Activated CD8-positive, alpha-beta T cell treated with anti-CD3 and anti-CD28 coated beads for 36 hours (primary cell): ENCODE data around the gene MAPKAP1. TPM values are rescaled to one million over a fixed set of nuclear protein-coding genes. Genes with fewer than 3 reads are reported as not detected.
"Not testable (repeated sequence)": the region's sequence is repeated elsewhere in the genome, so short reads cannot be mapped to it uniquely, and the experiment has no call there.

ENCODE experiments used
- ATAC-seq: fragments of 200-7000 bp; cut with Tn5 transposase; one replicate; pipeline ENCODE4 v1.10.0; 2021; ENCODE audit warnings: mild to moderate bottlenecking, moderate library complexity
- CTCF ChIA-PET: fragments of 350-600 bp; sonication (Branson Sonifier 250); formaldehyde crosslinking; loops from one replicate; lab custom pipeline; 2021; ENCODE audit warnings: antibody characterized with exemption; lab: Charles Lee
- POLR2A ChIA-PET: fragments of 350-600 bp; sonication (Branson Sonifier 250); formaldehyde crosslinking; loops from one replicate; lab custom pipeline; 2021; ENCODE audit warnings: antibody characterized with exemption; lab: Charles Lee
- DNase-seq: peaks from one replicate; pipeline ENCODE4 v3.0.0-alpha.2; 2020
- H3K27ac Mint-ChIP-seq: one replicate; pipeline ENCODE4 v1.8.0; 2021; ENCODE audit warnings: mild to moderate bottlenecking, mixed read lengths
- H3K27me3 Mint-ChIP-seq: one replicate; pipeline ENCODE4 v1.8.0; 2021; ENCODE audit warnings: mixed read lengths
- H3K36me3 Mint-ChIP-seq: one replicate; pipeline ENCODE4 v1.8.0; 2021; ENCODE audit warnings: low read depth, mixed read lengths
- H3K4me1 Mint-ChIP-seq: one replicate; pipeline ENCODE4 v1.8.0; 2021; ENCODE audit warnings: low read depth, mixed read lengths
- H3K4me3 Mint-ChIP-seq: one replicate; pipeline ENCODE4 v1.8.0; 2021; ENCODE audit warnings: mild to moderate bottlenecking, moderate library complexity, mixed read lengths
- H3K9me3 Mint-ChIP-seq: one replicate; pipeline ENCODE4 v1.8.0; 2021; ENCODE audit warnings: mixed read lengths
- CTCF ChIP-seq: fragments of 200-600 bp; IDR thresholded peaks from one replicate; pipeline ENCODE4 v1.8.0; 2022; ENCODE audit warnings: antibody characterized with exemption, mild to moderate bottlenecking
- intact Hi-C: fragments of 100-400 bp; cut with micrococcal nuclease; formaldehyde crosslinking; loops from one replicate; pipeline ENCODE4 v1.10.0; 2022
- total RNA-seq, 2 experiments: library from RNA; stranded (reverse); gene quantifications; one replicate each; pipeline ENCODE4 v1.2.3, GENCODE V29; 2021

Gene MAPKAP1
- total RNA-seq, 2 experiments from 2014 or later = 58.8 to 62.4 TPM

- Mint-ChIP-seq H3K27me3 (no peaks in the 10 kb centered on the region), H3K4me3 (no peak overlapping the region), H3K4me1 (peaks cover 45% of the 10 kb centered on the region), H3K9me3 (no peaks in the 10 kb centered on the region), H3K36me3 (peaks cover 10% of the 10 kb centered on the region), H3K27ac (no peak overlapping the region)
- intact Hi-C loops = no loop called here
- DNase-seq (no peak), ATAC-seq (no peak)
- ChIA-PET POLR2A (no interaction called here), CTCF (no interaction called here)
- TF ChIP-seq CTCF = no peak
These were observed 10.8 kb downstream of the MAPKAP1 start for GRCh38 chr9:125696106-125696647.

GRCh38 chr9:125695548-125695947, 11.5 kb downstream of the MAPKAP1 start:
- peaks cover 44% of the 10 kb centered on the region for H3K4me1 Mint-ChIP-seq
- DNase-seq, H3K4me3 Mint-ChIP-seq, H3K27me3 Mint-ChIP-seq, H3K27ac Mint-ChIP-seq, intact Hi-C loops, ATAC-seq, H3K9me3 Mint-ChIP-seq, POLR2A ChIA-PET: not testable (repeated sequence)
- CTCF ChIA-PET = interaction anchor here (1.2 kb wide), 1 partner anchor 11 kb away, joined by 3 read pairs; the partner anchor contains the start of gene MAPKAP1
- peaks cover 12% of the 10 kb centered on the region for H3K36me3 Mint-ChIP-seq

- intact Hi-C loops = no loop called here
- DNase-seq (no peak), ATAC-seq (no peak)
- H3K9me3 Mint-ChIP-seq = no peaks in the 10 kb centered on the region
- no peak for TF ChIP-seq CTCF
- ChIA-PET CTCF (interaction anchor here (1.0 to 1.2 kb wide), 2 partner anchors 12 to 14 kb away, joined by 3 read pairs; partner anchors contain the start of gene MAPKAP1), POLR2A (no interaction called here)
- H3K4me3 Mint-ChIP-seq = no peak overlapping the region
- H3K36me3 Mint-ChIP-seq = peaks cover 19% of the 10 kb centered on the region
- H3K27me3 Mint-ChIP-seq = no peaks in the 10 kb centered on the region
- no peak overlapping the region for H3K27ac Mint-ChIP-seq
- H3K4me1 Mint-ChIP-seq = peaks cover 42% of the 10 kb centered on the region
These were observed 12.5 kb downstream of the MAPKAP1 start for GRCh38 chr9:125694478-125694877.

- DNase-seq, intact Hi-C loops, H3K9me3 Mint-ChIP-seq, H3K27ac Mint-ChIP-seq, H3K27me3 Mint-ChIP-seq, POLR2A ChIA-PET, ATAC-seq, CTCF ChIA-PET, H3K4me3 Mint-ChIP-seq: not testable (repeated sequence)
- Mint-ChIP-seq H3K36me3 (peaks cover 19% of the 10 kb centered on the region), H3K4me1 (peaks cover 40% of the 10 kb centered on the region)
These were observed 13.5 kb downstream of the MAPKAP1 start for GRCh38 chr9:125693492-125693891.

GRCh38 chr9:125691869-125692268, 15.1 kb downstream of the MAPKAP1 start:
- Mint-ChIP-seq H3K9me3 (no peaks in the 10 kb centered on the region), H3K4me3 (no peak overlapping the region), H3K36me3 (peaks cover 19% of the 10 kb centered on the region), H3K4me1 (peaks cover 32% of the 10 kb centered on the region), H3K27me3 (no peaks in the 10 kb centered on the region), H3K27ac (no peak overlapping the region)
- no peak for ATAC-seq
- ChIA-PET POLR2A (no interaction called here), CTCF (no interaction called here)
- TF ChIP-seq CTCF = no peak
- no peak for DNase-seq
- intact Hi-C loops = no loop called here

GRCh38 chr9:125690679-125691078, 16.3 kb downstream of the MAPKAP1 start:
- no peaks in the 10 kb centered on the region for H3K27me3 Mint-ChIP-seq
- peaks cover 24% of the 10 kb centered on the region for H3K4me1 Mint-ChIP-seq
- H3K9me3 Mint-ChIP-seq = no peaks in the 10 kb centered on the region
- DNase-seq (no peak), ATAC-seq (no peak)
- ChIA-PET POLR2A (no interaction called here), CTCF (no interaction called here)
- no peak overlapping the region for H3K27ac Mint-ChIP-seq
- H3K36me3 Mint-ChIP-seq = peaks cover 15% of the 10 kb centered on the region
- TF ChIP-seq CTCF = no peak
- H3K4me3 Mint-ChIP-seq = no peak overlapping the region
- intact Hi-C loops = no loop called here
